Measurements from ENCODE around the gene USP34. TPM values are rescaled to one million over a fixed set of nuclear protein-coding genes. Genes with fewer than 3 reads are reported as not detected.
"Not testable (repeated sequence)": the region's sequence is repeated elsewhere in the genome, so short reads cannot be mapped to it uniquely, and the experiment has no call there.

Gene USP34
- total and polyA plus RNA-seq, 7 donors = 40.2 to 71.5 (median 54.0) TPM

GRCh38 chr2:61167579-61167978 lies 303.3 kb downstream of the USP34 start:
- no peak for TF ChIP-seq CTCF (IDR thresholded peaks at IDR 0.05)
- Histone ChIP-seq H3K36me3 (ENCODE audit: insufficient read depth in 1 of 2, low read depth in 1 of 2) (peaks cover 0 to 66% of the 10 kb centered on the region in 2 donors), H3K4me3 (no peak overlapping the region), H3K4me1 (no peaks in the 10 kb centered on the region), H3K27ac (no peak overlapping the region), H3K9me3 (no peaks in the 10 kb centered on the region), H3K27me3 (ENCODE audit: insufficient read depth in 3 of 3, low read length in 2 of 3) (no peaks in the 10 kb centered on the region)
- intact Hi-C loops (cut with DNase I) = no loop called here
- DNase-seq (no peak), ATAC-seq (no peak)
- 96 to 97% (median 97%) methylated on average over 10 of the region's 10 CpGs for WGBS, 3 donors

- TF ChIP-seq CTCF (IDR thresholded peaks at IDR 0.05) = no peak
- ATAC-seq = no peak
- Histone ChIP-seq H3K4me1 (no peaks in the 10 kb centered on the region), H3K27ac (no peak overlapping the region), H3K27me3 (ENCODE audit: insufficient read depth in 3 of 3, low read length in 2 of 3) (no peaks in the 10 kb centered on the region), H3K9me3 (no peaks in the 10 kb centered on the region), H3K4me3 (no peak overlapping the region), H3K36me3 (ENCODE audit: insufficient read depth in 1 of 2, low read depth in 1 of 2) (peaks cover 0 to 67% of the 10 kb centered on the region in 2 donors)
- intact Hi-C loops (cut with DNase I) = no loop called here
- DNase-seq = no peak
- 92 to 96% (median 94%) methylated on average over 3 of the region's 3 CpGs for WGBS, 3 donors
These were observed 304.9 kb downstream of the USP34 start for GRCh38 chr2:61165946-61166345.

GRCh38 chr2:61165082-61165481 lies 305.8 kb downstream of the USP34 start:
- 94 to 97% (median 97%) methylated on average over 7 of the region's 7 CpGs for WGBS, 3 donors

GRCh38 chr2:61162721-61163120 lies 308.2 kb downstream of the USP34 start:
- Histone ChIP-seq H3K9me3 (no peaks in the 10 kb centered on the region), H3K4me1 (no peaks in the 10 kb centered on the region), H3K4me3 (no peak overlapping the region), H3K36me3 (ENCODE audit: insufficient read depth in 1 of 2, low read depth in 1 of 2) (peaks cover 0 to 69% of the 10 kb centered on the region in 2 donors), H3K27me3 (ENCODE audit: insufficient read depth in 3 of 3, low read length in 2 of 3) (no peaks in the 10 kb centered on the region), H3K27ac (no peak overlapping the region)
- TF ChIP-seq CTCF (IDR thresholded peaks at IDR 0.05) = no peak
- no peak for ATAC-seq
- intact Hi-C loops (cut with DNase I) = no loop called here
- WGBS, 3 donors = 91 to 96% (median 92%) methylated on average over 5 of the region's 5 CpGs
- no peak for DNase-seq

More at GRCh38 chr2:61165082-61165481, 305.8 kb downstream of the USP34 start:
- H3K9me3 ChIP-seq; H3K27ac ChIP-seq; intact Hi-C loops (cut with DNase I); ATAC-seq; H3K4me3 ChIP-seq; DNase-seq; H3K27me3 ChIP-seq (ENCODE audit: insufficient read depth in 3 of 3, low read length in 2 of 3); H3K4me1 ChIP-seq: not testable (repeated sequence)
- peaks cover 0 to 71% of the 10 kb centered on the region in 2 donors for H3K36me3 ChIP-seq (ENCODE audit: insufficient read depth in 1 of 2, low read depth in 1 of 2)

GRCh38 chr2:61161888-61162287 lies 309.0 kb downstream of the USP34 start, which contains the start of gene C2orf74:
Gene C2orf74 (plus strand): TSS chr2:61162188. CDS start chr2:61162515, 327 bp downstream.
- no peak for TF ChIP-seq CTCF (IDR thresholded peaks at IDR 0.05)
- Histone ChIP-seq H3K36me3 (ENCODE audit: insufficient read depth in 1 of 2, low read depth in 1 of 2) (peaks cover 0 to 63% of the 10 kb centered on the region in 2 donors), H3K27ac (no peak within 1 kb of the TSS), H3K4me1 (no peaks in the 10 kb centered on the region), H3K27me3 (ENCODE audit: insufficient read depth in 3 of 3, low read length in 2 of 3) (no peaks in the 10 kb centered on the region), H3K9me3 (no peaks in the 10 kb centered on the region), H3K4me3 (no peak within 1 kb of the TSS)
- intact Hi-C loops (cut with DNase I) = no loop called here
- DNase-seq (no peak), ATAC-seq (no peak)
- WGBS, 3 donors = 89 to 93% (median 92%) methylated on average over 5 of the region's 5 CpGs

Data from psoas muscle (tissue), 8 donors.